Measurements from ENCODE around the gene CHD5.

DNA sequence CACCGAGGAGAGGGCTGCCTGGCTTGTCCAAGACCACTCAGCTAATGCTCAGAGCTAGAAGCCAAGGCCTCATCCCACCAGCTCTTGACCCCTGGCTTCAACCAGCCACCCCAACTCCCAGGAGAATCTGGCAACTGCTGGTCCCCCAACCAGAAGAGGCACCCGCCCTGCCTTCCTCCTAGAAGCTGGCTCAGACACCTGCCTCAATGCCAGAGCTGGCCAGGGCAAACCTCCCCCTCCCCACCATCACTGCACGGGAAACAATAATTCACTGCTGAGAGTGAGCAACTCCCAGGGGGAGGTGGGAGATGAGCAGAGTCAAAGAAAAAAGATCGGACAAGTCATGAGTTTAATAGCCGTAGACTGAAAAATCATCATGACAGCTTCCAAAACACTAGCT, 3.3 kb downstream of the CHD5 start:
- TF ChIP-seq, protein P1, sequence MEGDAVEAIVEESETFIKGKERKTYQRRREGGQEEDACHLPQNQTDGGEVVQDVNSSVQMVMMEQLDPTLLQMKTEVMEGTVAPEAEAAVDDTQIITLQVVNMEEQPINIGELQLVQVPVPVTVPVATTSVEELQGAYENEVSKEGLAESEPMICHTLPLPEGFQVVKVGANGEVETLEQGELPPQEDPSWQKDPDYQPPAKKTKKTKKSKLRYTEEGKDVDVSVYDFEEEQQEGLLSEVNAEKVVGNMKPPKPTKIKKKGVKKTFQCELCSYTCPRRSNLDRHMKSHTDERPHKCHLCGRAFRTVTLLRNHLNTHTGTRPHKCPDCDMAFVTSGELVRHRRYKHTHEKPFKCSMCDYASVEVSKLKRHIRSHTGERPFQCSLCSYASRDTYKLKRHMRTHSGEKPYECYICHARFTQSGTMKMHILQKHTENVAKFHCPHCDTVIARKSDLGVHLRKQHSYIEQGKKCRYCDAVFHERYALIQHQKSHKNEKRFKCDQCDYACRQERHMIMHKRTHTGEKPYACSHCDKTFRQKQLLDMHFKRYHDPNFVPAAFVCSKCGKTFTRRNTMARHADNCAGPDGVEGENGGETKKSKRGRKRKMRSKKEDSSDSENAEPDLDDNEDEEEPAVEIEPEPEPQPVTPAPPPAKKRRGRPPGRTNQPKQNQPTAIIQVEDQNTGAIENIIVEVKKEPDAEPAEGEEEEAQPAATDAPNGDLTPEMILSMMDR (IDR thresholded peaks at IDR 0.05), result no peak
- TF ChIP-seq POLR2A (IDR thresholded peaks at IDR 0.05; ENCODE audit: low read depth), result no peak

Data from esophagus muscularis mucosa (tissue), 3 donors.